Left hindlimb (tissue), 1 donor: ENCODE measurements around the gene ITGB4.

ENCODE experiments used
- DNase-seq: peaks from one replicate; pipeline ENCODE4 v3.0.0-alpha.2; 2018

The ITGB4 gene

GRCh38 chr17:75733471-75733870 lies 12.2 kb downstream of the ITGB4 start:
- no peak for DNase-seq

GRCh38 chr17:75734674-75735294 lies 13.5 kb downstream of the ITGB4 start:
- DNase-seq: no peak

GRCh38 chr17:75736173-75736835 lies 15.0 kb downstream of the ITGB4 start:
- no peak for DNase-seq

GRCh38 chr17:75737133-75737962 lies 16.1 kb downstream of the ITGB4 start:
- no peak for DNase-seq

GRCh38 chr17:75738218-75738802 lies 17.1 kb downstream of the ITGB4 start:
- no peak for DNase-seq

GRCh38 chr17:75739174-75739573 lies 17.9 kb downstream of the ITGB4 start:
- no peak for DNase-seq

GRCh38 chr17:75739801-75740200 lies 18.5 kb downstream of the ITGB4 start:
- no peak for DNase-seq

- DNase-seq: no peak
Observed at GRCh38 chr17:75740215-75740614, 19.0 kb downstream of the ITGB4 start.

GRCh38 chr17:75740631-75741077 lies 19.4 kb downstream of the ITGB4 start:
- DNase-seq: no peak

- DNase-seq: no peak
Observed at GRCh38 chr17:75742337-75742736, 21.1 kb downstream of the ITGB4 start.

- DNase-seq: no peak
Observed at GRCh38 chr17:75743625-75744206, 22.5 kb downstream of the ITGB4 start.

- no peak for DNase-seq
Observed at GRCh38 chr17:75748706-75749105, 27.4 kb downstream of the ITGB4 start.

GRCh38 chr17:75749545-75750389 lies 28.5 kb downstream of the ITGB4 start:
- DNase-seq: peak; percentile 79

- DNase-seq: no peak
Observed at GRCh38 chr17:75750661-75751423, 29.6 kb downstream of the ITGB4 start.

- no peak for DNase-seq
Observed at GRCh38 chr17:75751676-75752404, 30.6 kb downstream of the ITGB4 start.

GRCh38 chr17:75752405-75752709 lies 31.1 kb downstream of the ITGB4 start:
- DNase-seq: no peak

GRCh38 chr17:75752802-75753513 lies 31.7 kb downstream of the ITGB4 start:
- DNase-seq: no peak

GRCh38 chr17:75753514-75754377 lies 32.5 kb downstream of the ITGB4 start:
- DNase-seq: peak; percentile 86
